Non-pigmented ciliary epithelial cell (primary cell): ENCODE measurements around the gene PTPRN2.
"Not testable (repeated sequence)": the region's sequence is repeated elsewhere in the genome, so short reads cannot be mapped to it uniquely, and the experiment has no call there.

Source experiments
- DNase-seq: peaks from one replicate; pipeline ENCODE4 v3.0.0-alpha.2; 2010; ENCODE audit warnings: low read depth

Gene PTPRN2

DNA sequence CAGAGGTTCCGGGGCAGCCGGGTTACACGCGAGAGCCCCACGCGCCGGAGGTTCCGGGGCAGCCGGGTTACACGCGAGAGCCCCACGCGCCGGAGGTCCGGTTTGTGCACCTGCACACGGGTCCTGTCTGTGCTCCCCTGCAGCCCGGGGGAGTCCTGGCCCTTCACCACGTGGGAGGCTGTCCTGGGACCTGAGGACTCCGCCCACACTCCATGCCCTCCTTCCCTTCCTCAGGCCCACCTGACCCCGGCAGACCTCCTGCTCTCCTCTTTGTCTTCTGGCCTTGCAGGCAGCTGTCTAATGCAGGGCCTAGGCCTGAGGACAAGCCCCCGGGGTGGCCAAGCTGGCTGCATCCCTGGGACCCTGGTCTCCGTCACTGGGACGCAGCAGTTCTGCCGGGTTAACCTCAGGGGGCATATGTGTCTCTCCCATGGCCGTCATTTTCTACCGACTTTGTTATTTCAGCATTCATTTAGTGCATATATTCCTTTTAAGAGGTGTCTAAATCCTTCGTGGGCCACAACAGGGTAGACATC is 876.2 kb downstream of the PTPRN2 start:
- no peak for DNase-seq

DNA sequence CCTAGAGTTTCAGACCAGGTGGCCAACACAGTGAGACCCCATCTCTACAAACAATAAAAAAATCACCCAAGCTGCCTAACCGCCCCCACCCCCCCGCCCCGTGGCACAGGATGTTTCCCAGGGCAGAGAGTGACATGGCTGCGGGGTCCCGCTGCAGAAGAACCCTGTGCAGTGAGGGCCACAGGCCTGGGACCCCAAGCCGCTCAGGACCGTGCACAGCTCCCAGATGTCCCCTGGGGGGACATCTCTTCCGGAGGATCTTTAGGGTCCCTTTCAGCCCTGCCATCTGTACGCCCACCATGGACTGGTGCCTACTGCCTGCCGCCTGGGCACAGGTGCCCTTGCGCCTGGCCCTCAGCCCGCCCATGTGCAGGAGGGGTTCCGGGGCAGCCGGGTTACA is 877.2 kb downstream of the PTPRN2 start:
- DNase-seq, result no peak

DNA sequence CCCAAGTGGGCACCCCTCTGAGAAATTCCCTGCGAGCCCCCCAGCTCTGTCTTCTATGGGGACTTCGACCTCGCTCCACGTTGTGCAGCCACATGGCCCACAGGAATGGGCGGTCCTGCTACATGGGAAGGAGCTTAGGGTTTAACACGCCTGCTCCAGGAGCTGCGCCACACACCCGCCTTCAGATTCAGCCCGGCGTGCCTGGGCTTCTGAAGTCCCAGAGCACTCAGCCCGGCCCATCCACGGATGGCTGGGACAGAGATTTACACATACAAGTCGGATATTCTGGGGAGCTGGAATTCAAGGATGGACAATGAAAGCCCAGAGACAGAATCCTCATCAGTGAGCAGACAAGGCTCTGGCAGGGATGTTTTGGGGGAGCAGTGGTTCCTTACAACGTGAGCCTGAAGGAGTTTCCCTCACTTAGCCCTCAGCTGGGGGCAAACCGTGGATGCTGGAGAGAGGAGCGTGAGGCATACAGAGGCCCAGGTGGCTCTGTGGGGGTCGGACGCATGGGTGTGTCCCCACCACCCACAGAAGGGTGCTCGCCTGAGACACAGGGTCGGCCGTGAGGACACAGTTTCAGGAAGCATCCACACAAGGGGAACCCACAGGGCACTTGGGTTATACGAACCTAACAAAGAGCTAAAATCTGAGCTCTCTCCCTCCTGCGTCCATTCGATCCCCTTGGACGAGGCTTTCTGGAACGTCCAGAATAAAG is 877.9 kb downstream of the PTPRN2 start:
- DNase-seq, result no peak

DNA sequence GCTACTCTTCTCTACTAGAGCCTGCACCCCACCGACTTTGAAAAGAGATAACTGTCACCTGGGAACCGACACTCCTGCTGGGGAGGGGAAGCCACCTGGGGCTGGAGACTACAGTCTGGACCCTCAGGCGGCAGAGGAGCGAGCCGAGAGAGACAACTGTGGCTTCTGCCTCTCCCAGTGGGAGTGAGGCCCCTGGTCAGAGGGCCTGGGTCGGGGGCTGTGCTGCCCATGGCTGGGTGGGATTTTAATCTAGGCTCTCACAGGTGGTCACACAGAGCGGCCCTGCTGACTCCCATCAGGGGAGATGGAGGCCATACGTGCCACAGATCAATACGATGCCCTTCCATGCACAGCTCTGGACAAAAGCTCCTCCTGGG is 878.7 kb downstream of the PTPRN2 start:
- no peak for DNase-seq

DNA sequence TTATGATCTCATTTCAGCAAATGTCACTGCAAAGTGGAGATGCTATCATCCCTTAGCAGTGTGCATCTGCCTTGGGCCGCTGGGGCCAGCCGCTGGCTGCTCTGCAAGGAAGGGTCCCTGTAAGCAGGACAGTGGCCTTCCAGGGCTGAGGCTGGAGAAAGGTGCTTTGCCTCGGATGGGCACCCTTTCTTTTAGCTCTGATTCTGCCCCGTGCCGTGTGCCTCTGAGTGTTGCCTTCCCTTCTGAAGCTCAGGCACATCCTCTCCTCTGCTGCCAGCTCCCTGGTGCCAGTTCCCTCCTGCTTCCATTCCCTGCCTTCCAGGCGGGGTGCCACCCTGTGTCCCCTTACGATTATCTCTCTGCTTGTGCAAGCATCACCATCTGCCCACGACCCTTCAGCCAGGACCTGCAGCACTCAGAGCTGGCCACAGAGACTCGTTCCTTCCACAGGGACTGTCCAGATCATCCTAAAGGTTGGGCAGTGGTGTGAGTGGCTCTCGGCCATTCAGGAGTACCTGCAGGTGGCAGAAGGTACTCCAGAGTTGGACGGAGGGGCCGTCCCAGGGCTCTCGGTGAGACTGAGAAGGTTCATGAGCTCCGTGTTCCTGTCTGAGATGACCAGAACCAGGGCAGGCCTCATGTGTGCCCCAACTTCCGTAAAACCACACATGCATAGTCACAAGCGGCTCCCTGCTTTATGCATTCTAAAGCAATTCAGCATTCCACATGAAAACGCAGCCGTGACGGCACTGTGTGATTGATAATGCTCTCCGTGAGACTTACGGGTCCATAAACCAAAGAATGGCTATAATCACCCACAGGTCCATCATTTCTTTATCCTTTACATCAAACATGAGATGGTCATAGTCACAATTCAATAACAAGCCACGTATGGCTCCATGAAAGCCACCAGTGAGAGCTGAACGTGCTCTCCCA is 879.4 kb downstream of the PTPRN2 start:
- no peak for DNase-seq

DNA sequence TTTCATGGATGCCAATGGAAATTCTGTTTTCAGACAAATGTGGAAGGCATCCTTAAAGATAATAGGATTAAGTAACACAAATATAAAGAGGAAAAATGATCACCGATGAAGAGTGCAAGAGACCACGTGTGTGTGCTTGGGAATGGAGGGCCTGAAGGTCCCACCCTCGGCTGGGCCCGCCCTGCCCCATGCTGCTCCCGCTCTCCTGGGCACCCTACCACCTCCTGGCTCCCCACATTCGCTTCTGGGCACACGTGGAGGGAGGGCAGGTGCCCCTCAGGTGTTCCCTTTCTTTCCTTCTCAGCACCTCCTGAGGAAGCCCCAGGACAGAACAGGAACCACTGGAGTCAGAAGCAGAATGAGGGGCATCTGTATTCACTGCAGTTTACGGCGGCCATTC is 883.3 kb downstream of the PTPRN2 start:
- no peak for DNase-seq

DNA sequence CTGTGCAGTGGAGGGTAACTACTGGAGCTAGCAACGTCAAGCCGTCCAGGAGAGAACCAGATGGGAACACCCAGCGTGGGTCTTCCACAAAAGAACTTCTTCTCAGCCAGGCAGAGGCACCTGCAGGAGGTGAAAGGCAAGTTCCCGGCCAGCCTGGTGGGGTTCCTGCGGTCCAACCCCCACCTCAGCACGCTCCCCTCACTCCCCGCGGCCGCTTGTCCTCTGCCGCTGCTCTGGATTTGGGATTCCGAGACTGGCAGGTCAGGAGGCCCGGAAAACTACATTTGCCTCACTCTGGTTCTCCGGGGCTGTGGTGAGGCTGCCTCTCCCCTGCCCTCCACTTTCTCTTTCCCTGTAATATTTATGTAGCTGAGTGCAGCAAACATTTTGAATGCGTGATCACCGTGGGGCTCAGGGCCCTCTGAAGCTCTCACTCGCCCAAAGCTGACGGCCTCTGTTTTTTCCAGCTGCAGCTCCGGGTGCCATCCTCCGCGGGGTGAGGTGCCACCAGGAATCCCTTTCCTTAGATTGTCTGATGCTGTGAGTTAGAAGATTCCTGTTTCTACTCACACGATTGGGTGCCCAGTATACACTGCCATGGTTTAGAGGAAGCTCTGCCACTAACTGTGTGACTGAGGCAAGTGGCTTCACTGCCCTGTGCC is 884.0 kb downstream of the PTPRN2 start:
- no peak for DNase-seq

DNA sequence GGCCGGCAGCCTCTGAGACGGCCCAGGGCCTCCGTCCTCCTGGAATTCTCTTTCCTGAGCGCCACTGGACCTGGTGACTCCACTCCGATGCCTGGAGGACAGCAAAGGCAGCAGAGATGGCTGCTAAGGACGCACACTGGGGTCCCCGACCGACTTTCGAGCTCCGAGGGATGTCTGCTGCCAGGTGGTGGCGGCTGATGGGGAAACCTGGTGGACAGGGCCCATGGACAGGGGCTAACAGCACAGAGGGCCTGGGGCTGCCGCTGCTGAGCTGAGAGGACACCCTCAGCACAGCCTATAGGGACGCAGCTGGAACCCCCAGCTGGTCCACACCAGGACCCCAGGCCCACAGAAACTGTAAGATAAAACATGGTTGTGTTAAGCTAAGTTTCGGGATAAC is 884.5 kb downstream of the PTPRN2 start:
- no peak for DNase-seq

DNA sequence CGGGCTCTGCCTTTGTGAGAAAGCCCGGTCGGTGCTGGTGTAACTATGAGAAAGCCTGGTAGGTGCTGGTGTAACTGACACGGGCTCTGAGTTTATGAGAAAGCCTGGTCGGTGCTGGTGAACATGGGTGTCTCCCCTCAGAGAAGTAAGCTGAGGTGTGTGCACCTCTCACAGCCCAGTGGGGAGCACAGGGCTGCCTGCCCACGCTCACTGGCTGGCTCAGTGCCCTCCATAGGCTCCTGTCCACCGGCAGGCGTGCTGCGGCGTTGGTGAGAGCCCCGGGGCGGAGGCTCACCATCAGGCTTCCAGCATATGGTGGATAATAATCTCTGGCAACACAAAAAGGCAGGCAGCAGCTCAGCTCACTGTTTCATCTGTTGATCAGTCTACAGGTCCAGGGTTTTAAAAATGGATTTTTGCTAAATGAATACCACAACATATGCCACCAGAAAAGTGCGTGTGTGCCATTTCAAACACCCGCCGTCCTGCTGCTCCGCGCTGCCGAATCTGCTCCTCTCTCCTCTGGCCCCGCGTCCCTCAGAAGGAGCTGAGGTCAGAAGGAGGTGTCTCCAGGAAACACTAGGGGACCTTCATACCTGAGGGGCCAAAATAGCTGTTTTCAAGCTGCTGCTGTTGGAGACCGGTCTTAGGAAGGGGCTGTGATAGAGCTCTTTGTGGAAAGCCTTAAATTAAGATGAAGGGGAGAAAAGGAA is 885.2 kb downstream of the PTPRN2 start:
- DNase-seq, result no peak

DNA sequence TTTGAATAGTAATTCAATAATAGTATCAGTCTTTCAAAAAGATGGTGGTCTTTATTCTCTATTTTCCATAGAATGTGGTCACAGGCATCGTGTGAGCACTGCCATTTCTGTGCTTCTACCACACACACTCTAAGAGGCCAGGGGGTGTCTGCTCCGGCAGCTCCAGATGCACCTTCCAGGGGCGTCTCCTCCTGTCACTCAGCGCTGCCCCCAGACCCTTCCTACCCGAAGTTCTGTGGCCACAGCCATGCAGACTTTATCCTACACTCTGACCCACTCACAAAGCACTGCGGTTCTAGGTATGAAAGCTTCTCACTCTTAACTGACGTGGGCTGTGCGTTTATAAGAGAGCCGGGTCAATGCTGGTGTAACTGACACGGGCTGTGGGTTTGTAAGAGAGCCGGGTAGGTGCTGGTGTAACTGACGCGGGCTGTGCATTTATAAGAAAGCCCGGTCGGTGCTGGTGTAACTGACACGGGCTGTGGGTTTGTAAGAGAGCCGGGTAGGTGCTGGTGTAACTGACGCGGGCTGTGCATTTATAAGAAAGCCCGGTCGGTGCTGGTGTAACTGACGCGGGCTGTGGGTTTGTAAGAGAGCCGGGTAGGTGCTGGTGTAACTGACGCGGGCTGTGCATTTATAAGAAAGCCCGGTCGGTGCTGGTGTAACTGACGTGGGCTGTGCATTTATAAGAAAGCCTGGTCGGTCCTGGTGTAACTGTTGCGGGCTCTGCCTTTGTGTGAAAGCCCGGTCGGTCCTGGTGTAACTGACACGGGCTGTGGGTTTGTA is 886.0 kb downstream of the PTPRN2 start:
- DNase-seq, result not testable (repeated sequence)

DNA sequence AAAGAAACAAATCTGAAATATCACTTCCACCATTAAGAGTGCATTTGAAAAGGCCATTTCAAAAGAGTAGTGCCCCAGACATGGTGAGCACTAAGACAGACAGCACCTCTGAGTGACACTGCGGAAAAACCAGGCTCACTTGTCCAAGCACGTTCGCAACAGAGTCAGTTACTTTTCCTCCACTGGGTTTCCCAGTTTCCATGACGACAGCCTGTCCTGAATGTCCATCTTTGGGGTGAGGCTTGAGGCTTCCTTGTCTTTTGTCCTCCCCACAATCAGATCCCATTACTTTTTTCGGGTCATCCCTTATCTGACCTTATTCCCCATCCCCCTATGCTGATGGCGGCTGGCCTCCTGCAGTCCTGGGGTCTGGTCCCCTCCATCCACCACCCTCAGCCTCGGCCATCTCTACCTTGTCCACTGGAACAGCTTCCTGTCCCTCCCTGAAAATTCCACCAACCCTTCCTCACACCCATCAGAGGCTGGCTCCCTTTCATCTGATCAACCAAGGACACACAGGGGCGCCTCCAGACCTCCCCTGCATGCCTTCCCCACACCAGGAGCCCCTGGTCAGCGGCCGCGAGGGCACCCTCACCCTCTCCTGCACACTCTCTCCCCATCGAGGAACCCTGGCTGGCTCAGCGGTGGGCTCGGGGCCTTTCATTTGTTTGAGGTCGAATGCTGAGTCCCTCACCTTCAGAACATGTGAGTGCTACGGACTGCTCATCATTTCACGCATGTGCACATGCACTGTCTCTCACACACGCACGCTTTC is 887.2 kb downstream of the PTPRN2 start:
- DNase-seq, result no peak

DNA sequence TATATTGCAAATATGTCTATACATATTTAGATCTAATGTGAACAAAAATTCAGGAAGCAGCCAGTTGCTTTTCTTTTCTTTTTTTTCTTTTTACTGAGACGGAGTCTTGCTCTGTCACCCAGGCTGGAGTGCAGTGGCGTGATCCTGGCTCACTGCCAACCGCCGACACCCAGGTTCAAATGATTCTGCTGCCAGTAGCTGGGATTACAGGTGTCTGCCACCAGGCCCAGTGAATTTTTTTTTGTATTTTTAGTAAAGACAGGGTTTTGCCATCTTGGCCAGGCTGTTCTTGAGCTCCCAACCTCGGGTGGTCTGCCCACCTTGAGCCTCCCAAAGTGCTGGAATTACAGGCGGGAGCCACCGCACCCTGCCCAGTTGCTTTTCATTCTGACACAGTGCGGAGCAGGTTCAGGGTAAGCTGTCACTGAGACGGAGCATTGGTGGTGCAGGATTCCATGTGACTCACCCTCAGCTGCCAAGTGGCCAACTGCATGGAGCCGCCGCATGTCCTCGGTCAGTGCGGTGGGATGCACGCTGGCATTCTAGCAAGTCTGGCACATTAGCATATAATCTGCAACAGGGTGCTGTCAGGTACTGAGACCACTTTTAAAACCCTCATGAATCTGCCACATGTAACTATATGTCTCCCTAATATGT is 888.1 kb downstream of the PTPRN2 start:
- no peak for DNase-seq

DNA sequence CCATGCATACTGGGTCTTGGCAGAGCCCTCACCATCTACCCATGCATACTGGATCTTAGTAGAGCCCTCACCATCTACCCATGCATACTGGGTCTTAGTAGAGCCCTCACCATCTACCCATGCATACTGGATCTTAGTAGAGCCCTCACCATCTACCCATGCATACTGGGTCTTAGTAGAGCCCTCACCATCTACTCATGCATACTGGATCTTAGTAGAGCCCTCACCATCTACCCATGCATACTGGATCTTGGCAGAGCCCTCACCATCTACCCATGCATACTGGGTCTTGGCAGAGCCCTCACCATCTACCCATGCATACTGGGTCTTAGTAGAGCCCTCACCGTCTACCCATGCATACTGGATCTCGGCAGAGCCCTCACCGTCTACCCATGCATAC is 890.3 kb downstream of the PTPRN2 start:
- DNase-seq, result not testable (repeated sequence)

DNA sequence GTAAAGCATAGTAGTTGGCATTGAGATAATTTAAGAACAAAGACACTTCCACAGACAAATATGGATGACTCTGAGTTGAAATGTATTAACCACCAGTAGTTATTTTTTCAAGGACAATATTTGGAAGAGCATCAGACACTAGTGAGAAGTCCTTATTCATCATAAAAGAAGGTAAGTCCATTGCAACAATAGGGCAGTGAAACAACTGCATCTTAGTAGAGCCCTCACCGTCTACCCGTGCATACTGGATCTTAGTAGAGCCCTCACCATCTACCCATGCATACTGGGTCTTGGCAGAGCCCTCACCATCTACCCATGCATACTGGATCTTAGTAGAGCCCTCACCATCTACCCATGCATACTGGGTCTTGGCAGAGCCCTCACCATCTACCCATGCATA is 892.0 kb downstream of the PTPRN2 start:
- DNase-seq, result not testable (repeated sequence)

DNA sequence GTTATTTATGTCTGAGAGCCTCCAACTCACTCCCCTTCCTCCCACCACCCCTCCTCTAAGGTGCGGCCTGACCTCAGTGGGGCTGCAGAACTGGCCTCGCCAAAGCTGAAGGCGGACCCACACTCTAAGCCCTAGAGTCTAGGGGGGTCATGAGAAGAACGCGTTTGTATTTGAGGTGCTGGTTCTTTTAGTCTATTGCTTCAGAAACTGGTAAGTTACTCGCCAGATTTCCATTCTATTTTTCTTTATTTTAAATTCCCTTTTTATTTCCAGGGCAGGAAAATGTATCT is 893.3 kb downstream of the PTPRN2 start:
- no peak for DNase-seq

DNA sequence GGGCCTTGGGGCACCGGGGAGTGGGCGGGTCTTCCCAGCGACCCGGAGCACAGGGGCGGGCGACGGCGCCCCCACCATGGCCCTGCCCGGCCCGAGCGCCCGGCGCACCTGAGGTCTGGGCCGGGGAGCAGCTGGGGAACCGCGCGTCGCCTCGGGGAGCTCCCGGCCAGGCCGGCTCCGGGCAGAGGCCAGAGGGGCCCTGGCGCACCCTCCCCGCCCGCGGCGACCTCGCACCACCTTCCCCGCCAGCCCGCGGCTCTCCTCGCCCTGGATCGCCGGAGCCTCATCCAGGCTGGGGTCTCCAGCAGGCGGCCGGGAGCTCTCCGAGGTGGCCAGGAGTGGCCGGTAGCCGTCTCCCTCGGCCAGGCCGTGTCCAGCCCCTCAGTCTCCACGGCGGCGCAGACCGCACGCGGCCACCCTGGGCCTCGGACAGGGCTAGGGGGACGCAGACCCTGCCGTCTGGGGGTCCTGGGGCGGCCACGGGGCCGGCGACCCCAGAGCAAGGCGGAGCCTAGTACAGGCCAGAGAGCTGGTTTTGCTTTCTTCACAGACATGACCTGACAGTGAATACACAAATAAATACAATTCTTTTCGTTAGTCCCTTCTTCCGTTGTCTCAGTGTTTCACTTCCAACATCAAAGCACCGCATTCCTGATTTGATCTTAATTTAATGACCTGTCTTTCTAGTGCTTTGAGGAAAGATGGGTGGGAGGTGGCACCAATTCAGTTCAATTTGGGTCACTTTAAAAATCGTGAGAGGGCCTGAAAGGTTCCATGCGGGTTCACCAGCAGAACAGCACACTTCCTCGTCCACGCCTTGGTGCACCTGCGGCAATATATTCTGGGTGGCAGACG is 893.9 kb downstream of the PTPRN2 start:
- DNase-seq, result no peak

DNA sequence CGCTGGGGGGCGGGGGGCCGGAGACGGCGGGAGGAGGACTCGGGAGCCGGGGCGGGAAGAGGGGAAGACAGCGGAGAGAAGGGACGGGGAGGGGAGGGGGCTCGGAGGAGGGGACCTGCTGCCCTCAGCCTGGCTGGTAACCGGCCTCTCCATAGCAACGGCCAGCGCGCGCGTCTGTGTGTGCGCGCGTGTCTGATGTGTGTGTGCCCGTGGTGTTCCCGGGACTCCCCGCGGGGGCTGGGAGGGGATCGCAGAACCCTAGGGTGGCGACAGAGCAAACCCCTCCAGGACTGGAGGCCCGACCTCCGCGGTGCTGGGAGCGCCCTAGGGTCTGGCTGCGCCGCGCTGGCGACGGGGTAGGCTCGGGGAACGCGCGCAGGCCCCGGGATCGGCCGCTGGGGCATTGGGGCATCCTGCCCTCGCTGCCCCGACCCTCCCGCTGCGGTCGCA is 894.5 kb downstream of the PTPRN2 start:
- DNase-seq, result no peak

DNA sequence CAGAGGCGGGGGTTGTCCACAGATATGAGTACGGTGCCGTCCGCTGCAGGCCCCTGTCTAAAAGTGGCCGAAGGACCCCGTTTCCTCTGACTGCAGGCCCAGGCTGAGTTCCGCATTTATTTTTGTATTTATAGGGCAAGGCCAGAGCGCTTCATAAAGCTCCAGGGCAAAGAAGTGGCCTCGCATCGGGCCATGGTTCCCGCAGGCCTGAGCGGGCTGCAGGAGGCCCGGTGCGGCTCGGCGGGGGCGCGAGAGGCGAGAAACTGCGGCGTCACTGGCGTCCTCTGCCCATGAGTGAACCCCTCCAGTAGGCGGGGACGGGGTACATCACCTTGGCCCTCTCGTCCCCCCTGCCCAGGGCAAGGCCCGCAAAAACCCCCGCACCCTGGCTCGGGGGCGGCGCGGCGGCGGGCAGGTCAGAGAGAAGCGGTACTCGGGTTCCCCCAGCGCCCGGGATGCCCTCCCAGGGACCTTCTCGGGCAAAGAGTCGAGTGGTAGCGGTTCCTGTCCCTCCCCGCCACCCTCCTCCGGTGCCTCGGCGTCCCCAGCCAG is 895.1 kb downstream of the PTPRN2 start:
- DNase-seq, result no peak
